HG02884 (cell line): ENCODE measurements around the gene MTUS2.

Experiments
- ATAC-seq: cut with Tn5 transposase; IDR thresholded peaks from one replicate; pipeline ENCODE4 v1.9.1; 2021; ENCODE audit warnings: mild to moderate bottlenecking, moderate library complexity; ENCODE audit not compliant: unreplicated experiment

MTUS2 gene

DNA sequence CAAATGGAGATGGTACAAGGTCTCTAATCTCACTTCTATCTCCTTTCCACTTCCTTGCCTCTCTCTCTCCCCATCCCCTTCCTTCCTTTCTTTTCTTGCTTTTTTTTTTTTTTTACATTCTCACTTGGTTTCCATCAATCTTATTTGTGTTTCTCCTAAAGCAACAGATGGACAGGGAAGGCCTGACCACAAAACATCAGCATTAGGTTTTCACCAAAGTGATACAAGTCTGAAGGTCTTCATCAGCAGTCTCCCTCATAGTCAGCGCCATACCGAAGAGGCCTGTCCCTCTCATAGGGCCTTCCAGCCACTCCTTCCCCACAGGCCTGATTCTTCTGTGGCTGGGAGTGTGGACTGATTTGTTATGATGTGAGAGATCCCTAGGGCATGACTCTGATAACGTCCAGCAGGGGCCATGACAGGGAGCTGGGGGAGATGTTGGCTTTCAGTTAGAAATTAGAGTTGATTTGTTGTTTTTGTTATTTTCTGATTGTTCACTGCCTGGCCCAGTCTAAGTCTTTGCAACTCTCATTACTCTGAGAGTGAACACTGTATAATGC, 616.7 kb downstream of the MTUS2 start:
- no peak for ATAC-seq

DNA sequence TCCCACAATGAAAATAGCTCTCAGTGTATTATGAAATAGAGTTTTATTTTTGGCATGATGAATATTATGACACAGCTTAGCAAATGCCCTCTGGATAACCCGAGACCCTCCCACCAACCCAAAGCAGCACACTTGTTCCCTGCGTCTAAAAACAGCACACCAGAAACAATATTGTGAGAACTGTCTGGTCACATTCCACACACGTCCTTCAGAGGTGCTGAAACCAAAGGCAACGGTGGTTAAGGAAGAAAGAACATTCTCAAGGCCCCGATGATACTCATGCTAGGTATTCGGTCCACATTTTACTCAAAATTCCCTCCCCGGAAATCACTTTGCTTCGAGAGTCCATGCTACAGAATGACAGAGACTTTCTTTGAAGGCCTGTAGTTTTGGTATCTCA, 618.6 kb downstream of the MTUS2 start:
- ATAC-seq = no peak

DNA sequence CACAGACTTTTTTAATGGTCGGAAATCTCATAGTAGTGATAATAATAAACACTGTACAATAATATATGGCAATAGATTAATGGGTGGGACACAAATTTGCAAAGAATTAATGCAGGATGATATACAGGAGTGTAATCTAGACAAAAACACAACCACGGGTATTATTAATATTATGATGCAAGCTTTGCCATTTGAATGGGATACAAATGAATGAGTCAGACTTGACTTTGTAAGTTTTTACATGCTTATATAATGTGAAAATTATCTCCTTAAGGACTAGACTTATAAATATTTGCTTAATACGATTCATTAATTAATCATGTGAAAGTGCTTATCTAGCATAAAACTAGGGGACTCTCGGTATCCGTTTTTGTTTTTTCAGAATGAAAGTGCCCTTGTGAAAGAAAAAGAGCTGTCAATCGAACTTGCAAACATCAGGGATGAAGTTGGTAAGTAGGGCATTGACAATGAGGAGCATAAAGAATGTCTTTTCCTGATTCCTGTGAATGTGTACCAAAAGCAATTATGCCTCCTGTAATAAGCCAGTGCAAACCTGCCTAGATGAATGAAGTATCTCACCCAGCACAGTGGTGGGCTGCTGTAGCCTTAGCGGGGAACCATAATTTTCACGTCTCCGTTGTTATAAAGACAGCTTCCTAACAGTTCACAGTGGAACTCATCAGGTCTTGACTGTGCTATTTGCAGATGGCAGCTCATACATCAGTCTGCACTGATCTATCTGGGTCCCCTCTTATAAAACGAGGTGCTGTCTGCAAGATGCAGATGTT, 619.7 kb downstream of the MTUS2 start:
- no peak for ATAC-seq

DNA sequence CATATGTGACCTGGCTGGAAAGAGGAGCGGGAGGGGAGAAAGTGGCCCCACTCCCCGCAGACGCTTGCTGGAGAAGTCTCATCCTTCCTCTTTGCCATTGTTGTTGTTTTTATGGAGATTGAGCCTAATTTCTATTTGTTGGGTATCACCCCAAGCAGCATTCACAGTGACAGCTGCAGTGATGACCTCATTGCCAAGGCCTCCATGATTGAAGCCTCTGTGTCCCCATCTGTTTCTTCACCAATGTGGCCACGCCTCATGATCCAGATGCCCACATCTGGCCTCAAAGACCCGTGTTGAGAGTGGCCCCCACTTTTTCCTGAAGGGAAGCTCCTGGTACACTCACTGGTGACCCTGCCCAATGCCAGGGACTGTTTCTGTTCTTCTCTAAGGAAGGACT, 621.2 kb downstream of the MTUS2 start:
- ATAC-seq = no peak

DNA sequence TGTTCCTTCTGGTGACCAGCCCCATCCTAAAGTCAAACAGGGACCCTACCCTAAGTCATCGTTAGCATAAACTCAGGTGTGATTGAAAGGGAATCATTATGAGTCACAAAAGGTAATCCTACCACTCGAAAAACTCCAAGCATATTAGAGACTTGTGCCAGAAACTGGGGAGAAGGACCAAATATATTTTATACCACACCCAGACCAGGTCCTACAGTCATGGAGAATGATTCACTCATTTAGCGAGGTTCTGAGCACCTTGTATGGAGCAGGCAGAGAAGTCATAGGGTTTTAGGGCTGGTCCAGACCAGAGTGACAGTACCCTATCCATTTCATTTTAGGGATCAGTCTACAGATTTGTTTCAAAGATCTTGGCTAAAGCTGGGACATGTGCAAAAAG, 625.9 kb downstream of the MTUS2 start:
- no peak for ATAC-seq

DNA sequence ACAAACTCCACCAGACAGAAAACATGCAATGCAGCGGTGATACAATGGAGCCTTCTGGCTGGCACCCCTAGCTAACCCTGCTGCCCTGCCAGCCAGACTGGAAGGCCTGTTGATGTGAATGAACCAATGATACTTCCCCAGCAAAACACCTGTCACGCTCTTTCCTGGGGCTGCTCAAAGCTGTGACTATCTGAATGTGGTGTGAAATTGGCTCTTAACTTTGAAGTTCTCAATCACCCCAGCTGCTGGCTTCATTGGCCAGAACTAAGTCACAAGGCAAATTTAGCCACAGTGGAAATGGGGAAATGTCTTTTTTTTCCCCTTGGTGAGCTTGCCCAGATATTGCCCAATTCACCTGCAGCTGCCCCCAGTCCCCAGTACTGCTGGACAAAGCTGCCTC, 628.0 kb downstream of the MTUS2 start:
- ATAC-seq = no peak

DNA sequence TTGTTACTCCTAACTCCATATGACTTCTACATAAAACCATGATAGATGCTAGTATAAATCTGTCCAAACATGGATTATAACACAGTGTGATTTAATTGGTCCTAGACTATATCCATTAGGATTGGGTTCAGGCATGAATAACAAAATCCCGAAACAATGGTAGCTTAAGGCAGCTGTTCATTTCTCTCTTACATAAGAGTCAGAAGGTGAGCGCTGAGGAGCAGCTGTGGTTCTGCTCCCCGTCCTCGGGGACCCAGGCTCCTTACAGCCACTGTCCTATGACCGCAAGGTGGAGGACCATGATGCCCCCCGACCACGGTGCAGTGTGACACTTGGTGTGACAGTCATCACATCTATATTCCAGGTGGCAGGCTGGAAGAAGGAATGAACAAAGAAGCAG, 629.6 kb downstream of the MTUS2 start:
- ATAC-seq = no peak

DNA sequence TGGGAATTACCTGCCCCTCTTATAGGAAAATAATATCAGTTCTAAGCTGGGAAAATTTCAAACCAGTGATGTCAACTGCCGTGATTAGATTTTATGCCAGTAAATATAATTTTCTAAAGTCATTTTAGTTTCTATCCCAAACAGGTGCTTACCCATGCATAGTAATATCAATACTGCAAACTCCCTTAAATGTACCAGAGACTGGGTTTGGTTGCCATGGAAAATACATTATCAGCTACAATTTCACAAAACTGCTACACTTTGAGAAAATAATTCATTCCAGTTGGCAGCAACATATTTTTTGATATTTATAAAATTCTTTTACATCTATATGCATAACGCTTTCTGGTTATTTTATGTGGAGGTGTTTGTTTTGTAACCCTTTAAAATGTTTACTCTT, 631.8 kb downstream of the MTUS2 start:
- ATAC-seq = no peak

DNA sequence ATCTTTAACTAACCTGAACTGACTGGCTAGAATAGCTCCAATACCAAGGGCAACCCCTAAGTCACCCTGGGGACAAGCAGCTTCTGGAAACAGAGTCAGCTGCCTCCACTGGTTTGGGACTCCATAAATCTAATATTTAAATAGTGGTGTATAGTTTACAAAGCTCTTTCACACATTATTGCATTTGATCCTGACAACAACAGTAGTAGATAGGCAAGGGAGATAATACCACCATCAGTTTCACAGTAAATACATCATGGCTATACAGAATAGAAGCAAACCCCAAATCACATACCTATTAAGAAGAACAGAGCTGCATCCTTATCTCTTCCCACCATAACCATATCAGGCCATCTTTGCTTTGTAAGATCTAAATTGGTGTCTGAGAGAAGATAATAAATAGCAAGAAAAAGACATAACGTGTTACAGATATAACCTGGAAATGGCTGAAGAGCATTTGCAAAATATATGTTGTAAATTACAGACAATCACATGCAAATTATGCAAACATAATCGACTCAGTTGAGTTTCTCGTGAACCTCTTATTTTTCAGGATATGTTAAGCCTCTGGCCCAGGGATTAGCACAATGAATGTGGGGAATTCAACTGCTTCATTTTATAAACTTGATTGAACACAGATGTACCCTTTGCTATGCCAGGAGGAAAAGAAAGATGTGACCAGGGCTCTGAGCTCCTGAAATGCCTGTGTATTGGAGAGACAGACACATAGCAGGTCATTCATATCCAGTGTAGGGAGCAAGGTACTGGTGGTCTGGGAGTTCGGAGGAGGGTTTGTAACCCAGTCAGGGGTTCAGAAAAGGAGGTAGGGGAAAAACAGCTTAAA, 632.9 kb downstream of the MTUS2 start:
- no peak for ATAC-seq

DNA sequence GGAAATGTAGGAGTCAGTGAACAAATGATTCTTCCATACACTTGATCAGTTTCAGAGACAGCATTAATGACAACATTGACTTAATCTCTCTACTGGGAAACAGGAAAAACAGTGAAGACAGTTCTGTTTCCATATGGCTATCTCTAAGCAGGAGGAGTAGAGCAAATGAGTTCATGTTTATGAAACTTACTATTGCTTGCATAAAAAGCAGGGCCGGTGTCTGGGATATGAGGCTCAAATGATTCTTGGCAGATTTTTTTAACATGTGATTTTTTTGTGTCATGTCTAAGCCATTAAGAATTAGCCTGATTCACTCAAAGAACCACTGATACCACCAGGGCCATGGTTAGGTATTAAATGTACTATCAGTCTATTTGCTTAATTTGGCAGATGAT, 633.5 kb downstream of the MTUS2 start:
- no peak for ATAC-seq

DNA sequence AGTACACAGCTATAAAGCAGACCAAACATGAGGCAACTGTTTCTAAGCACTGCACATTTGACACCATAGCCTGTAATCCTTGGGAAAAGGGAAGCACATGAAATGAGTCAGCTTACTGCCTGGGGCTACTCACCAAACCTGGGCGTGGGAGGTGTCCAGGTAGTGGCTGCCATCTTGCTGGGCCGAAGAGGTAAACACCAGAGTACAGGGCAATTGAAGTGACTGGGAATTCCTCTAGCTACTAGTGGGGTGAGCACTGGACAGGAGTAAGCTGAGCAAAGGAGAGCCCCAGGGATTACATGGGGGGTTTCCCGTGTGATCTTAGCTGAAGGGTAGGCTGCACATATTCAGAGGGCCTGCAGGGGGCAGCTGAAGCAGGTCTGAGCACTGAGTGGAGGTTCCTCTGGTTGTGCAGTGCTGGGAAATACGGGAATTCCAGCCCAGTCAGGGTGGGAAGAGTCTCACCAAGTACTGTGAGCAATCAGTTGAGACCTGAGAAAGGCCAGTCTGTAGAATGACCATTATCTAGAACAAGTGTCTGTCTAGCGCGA, 634.9 kb downstream of the MTUS2 start:
- no peak for ATAC-seq

DNA sequence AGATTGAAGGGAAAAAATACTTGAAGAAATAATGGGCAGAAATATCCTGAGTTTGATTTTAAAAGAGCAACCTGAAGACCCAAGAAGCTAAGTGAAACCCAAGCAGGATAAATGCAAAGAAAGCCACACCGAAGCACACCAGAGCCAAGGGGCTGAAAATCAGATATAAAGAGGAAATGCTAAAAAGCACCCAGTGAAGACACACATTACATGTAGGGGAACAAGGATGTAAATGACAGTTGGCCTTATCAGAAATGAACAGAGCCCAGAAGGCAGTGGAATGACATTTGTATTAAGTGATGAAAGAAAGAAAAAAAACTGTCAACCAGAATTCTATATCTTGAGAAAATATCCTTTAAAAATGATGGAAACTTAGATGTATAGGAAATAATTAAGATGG, 636.3 kb downstream of the MTUS2 start:
- no peak for ATAC-seq

DNA sequence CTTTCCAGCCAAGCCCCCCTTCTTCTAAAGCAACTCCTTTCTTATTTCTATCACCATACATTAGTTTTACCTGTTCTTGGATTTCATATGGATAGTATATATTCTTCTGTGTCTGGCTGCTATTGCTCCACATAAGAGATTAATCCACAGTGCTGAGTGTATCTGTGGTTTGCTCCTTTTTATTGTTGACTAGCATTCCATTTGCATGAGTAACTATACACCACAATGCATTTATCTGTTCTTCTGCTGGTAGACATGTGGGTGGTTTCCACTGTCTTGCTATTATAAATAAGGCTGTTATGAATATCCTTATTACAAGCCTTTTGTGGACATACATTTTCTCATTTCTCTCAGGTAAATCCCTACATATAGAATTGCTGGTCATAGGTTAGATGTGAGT, 637.2 kb downstream of the MTUS2 start:
- no peak for ATAC-seq

DNA sequence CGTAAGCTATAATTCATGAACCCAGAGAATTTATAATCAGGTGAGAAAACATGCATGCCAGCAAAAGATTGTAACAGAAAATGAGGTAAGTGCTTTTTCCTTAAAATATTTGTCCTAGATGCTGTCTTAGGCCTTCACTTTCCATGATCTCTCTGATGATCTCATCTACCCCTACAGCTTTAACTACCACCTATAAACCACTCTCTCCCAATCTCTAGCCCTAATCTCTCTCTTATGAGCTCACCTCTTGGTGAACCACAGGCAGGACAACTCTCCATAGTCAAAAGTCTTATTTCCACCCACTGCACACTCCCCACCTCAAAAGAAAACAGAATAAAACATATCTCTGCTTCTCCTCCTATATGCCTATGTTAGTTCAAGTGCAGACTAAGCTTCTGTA, 638.3 kb downstream of the MTUS2 start:
- ATAC-seq = no peak

DNA sequence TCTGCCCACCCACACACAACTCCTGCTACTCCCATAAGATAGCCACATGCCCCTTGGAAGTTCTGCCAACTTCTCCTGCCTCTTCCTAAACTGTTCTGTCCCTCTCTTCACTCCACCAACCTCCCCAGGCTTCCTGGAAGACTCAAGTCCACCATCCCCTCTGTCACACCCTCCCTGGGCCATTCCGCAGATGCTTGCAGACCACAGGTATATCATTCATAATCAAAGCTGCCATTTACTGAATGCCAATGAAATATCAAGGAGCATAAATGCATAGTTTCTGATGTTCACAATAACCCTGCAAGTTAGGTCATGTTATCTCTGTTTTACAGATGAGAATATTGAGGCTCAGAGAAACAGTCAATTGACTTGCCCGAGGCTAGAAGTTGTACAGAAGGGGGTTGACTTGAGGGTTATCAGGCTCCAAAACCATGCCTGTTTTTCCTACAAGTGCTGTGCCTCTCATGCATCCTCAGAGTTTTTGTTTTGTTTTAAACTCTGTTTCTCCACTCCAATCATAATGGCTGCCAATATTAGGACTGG, 639.7 kb downstream of the MTUS2 start:
- ATAC-seq = no peak

DNA sequence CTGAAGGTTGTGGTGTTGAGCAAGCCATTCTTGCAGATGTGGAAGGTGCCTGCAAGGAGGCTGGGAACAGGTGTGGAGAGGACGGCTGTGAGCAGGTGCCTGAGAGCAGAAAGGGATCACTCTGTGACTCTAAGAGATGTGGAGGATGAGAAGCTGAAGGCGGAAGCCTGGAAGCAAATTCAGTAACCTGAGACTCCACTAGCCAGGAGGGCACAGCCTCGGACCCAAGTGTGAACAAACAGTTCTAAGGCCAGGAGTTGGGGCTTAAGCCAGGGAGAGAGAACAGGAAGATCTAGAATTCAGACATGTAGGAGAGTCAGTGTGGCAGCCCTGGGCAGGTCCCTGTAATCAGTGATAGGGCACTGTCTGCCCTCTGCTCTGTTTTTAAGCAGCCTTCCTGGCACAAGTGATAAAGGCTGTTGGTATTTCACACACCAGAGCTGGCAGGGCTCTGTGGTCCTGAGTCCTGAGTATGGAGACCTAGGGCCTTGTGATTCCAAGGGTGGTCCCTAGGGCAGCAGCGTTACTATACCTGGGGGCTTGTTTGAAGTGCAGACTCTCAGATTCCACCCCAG, 644.1 kb downstream of the MTUS2 start:
- ATAC-seq = no peak

DNA sequence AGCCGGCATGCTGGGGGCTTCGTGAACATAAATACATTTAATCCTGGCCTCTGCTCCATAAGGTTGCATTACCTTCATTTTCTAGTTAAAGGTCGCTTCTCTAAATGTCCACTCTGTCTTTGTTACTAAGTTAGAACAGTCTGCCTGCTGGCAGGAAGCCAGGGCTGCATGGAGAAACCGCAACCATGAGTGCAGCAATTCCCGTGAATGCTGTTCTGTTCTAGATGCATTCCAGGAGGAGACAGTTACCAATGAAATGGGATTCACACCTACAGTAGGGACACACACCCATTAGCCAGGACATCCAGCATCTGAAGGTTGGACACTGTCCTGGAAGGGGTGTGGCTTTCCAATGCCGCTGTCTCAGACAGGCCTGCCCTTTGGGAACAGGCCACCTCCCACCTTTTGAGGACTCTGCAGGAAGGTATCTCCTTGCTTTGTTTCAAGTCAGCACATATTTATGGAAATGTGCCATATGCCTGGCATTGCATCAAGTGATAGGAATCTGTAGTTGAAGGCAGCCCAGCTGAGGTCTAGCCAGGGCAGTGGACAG, 645.7 kb downstream of the MTUS2 start:
- no peak for ATAC-seq

DNA sequence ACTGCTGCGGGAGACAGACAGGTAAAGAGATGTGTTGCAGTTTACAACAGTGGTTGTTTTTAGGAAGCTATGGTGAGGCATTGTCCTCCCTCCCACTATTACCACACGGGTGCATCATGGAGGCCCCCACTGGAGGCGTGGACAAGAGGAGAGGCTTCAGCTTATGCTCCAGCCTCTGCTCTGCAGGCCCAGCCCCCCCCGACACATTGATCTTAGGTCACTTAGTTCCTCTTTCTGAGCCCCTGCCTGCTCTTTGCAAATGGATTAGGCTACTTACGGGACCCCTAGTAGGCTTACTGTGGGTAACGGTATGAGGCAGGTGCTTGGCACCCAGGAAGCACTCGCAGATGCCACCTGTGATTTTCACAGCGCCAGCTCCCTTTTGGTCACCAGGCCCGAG, 651.4 kb downstream of the MTUS2 start:
- no peak for ATAC-seq

DNA sequence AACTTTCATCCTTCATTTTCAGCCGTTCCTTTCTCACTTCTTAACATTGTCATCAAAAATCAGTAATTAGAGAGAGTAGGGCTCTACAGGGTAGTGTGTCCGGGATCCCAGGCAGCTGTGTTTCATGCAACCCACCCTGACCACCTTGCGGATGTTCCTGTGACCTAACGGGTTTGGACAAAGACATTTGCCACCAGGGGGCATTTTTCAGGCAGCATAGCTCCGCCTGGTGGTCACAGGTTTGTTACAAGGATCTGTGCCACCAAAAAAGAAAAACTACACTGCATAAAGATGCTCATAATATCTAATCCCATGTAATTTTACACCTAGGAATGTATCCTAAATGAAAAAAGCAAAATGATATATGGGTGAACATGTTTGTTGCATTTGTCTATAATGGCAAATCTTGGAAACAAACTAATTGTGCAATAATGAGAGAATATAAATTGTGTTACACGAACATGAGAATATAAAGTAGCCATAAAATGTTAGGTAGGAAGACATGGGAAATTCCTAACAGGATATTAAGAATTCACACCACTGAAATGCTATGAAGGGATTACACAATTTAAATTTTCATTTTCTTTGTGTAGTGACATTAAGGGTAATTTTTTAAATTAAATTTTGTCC, 652.3 kb downstream of the MTUS2 start:
- no peak for ATAC-seq

DNA sequence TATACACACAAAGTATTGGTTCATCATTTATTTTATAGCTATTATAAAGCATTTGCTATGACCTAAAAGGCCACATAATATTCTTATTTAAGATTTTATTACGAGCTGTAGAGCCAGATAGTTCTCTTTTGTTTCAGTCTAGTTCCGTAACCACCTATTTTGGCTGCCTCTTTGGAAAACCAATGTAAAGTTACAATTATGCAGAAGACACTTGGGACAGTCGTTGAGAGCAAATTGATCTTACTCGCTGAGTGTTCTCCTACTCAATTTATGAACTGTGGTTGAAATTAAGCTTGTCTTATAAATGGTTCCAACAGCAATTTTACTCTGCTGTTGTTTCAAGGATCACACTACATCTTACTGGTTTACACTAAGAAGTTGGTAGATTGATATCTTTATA, 653.0 kb downstream of the MTUS2 start:
- no peak for ATAC-seq
